IMR-90 (cell line): ENCODE results near the gene SNTA1.
"Not testable (repeated sequence)": the region's sequence is repeated elsewhere in the genome, so short reads cannot be mapped to it uniquely, and the experiment has no call there.

Source experiments
- CTCF ChIP-seq: conservative IDR thresholded peaks from 2 replicates; pipeline ENCODE4 v1.5.1; 2012; ENCODE audit warnings: mild to moderate bottlenecking, low read depth, low read length, improper control_type of control experiment
- POLR2A ChIP-seq: IDR thresholded peaks from 2 replicates; pipeline ENCODE4 v1.6.1; 2012; ENCODE audit warnings: mild to moderate bottlenecking, low read depth, low read length
- RAD21 ChIP-seq: IDR thresholded peaks from 2 replicates; pipeline ENCODE4 v1.6.1; 2012; ENCODE audit warnings: low read length, improper control_type of control experiment
- RCOR1 ChIP-seq: IDR thresholded peaks from 2 replicates; pipeline ENCODE4 v1.6.1; 2012; ENCODE audit warnings: mild to moderate bottlenecking, low read length, improper control_type of control experiment; ENCODE audit not compliant: insufficient replicate concordance
- SMC3 ChIP-seq: fragments of 150-350 bp; IDR thresholded peaks from 2 replicates; pipeline ENCODE4 v1.6.1; 2016; ENCODE audit warnings: low read depth, mild to moderate bottlenecking, antibody characterized with exemption, low read length, moderate library complexity
- TF ChIP-seq, protein P1 (sequence below): fragments of 150-350 bp; IDR thresholded peaks from 2 replicates; pipeline ENCODE4 v1.6.1; 2017; ENCODE audit warnings: mild to moderate bottlenecking, antibody characterized with exemption, low read length, low read depth
- TF ChIP-seq, protein P2 (sequence below): fragments of 150-350 bp; IDR thresholded peaks from 2 replicates; pipeline ENCODE4 v1.6.1; 2016; ENCODE audit warnings: low read depth, mild to moderate bottlenecking, low read length, moderate library complexity, borderline replicate concordance

DNA sequence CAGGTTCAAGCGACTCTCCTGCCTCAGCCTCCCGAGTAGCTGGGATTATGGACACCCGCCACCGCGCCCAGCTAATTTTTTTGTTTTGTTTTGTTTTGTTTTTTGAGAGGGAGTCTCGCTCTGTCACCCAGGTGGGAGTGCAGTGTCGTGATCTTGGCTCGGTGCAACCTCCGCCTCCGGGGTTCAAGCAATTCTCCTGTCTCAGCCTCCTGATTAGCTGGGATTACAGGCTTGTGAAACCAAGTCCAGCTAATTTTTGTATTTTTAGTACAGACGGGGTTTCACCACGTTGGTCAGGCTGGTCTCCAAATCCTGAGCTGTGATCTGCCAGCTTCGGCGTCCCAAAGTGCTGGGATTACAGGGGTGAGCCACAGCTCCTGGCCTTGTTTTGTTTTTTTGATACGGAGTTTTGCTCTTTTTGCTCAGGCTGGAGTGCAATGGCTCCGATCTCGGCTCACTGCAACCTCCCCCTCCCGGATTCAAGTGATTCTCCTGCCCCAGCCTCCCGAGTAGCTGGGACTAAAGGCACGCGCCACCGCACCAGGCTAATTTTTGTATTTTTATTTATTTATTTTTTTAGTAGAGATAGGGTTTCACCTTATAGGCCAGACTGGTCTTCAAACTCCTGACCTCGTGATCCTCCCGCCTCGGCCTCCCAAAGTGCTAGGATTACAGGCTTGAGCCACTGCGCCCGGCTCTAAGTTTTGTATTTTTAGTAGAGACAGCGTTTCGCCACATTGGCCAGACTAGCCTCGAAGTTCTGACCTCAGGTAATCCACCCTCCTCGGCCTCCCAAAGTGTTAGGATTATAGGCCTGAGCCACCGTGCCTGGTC lies 45.3 kb upstream of the SNTA1 start:
- not testable (repeated sequence) for TF ChIP-seq SMC3, POLR2A, CTCF, RAD21, RCOR1
- TF ChIP-seq, protein P1, sequence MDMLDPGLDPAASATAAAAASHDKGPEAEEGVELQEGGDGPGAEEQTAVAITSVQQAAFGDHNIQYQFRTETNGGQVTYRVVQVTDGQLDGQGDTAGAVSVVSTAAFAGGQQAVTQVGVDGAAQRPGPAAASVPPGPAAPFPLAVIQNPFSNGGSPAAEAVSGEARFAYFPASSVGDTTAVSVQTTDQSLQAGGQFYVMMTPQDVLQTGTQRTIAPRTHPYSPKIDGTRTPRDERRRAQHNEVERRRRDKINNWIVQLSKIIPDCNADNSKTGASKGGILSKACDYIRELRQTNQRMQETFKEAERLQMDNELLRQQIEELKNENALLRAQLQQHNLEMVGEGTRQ, result not testable (repeated sequence)
- TF ChIP-seq, protein P2, sequence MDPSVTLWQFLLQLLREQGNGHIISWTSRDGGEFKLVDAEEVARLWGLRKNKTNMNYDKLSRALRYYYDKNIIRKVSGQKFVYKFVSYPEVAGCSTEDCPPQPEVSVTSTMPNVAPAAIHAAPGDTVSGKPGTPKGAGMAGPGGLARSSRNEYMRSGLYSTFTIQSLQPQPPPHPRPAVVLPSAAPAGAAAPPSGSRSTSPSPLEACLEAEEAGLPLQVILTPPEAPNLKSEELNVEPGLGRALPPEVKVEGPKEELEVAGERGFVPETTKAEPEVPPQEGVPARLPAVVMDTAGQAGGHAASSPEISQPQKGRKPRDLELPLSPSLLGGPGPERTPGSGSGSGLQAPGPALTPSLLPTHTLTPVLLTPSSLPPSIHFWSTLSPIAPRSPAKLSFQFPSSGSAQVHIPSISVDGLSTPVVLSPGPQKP, result not testable (repeated sequence)
